K562 (cell line): ENCODE data around the gene MRPS10. TPM values are rescaled to one million over a fixed set of nuclear protein-coding genes. Genes with fewer than 3 reads are reported as not detected.

Source experiments
- ATAC-seq: fragments of 200-7000 bp; cut with Tn5 transposase; 3 replicates; pipeline ENCODE4 v1.9.1; 2020; ENCODE audit warnings: moderate library complexity
- BruUV-seq: library from RNA; stranded (reverse); fragments of 400-500 nt; replicated peaks from 2 replicates; lab custom pipeline; 2021; lab: Mats Ljungman, UMichigan
- CTCF ChIA-PET: fragments of 300-600 bp; formaldehyde crosslinking; extraction: SDS; loops from one replicate; lab custom pipeline; 2021; ENCODE audit warnings: low intra/inter-chr PET ratio; lab: Yijun Ruan, JAX
- POLR2A ChIA-PET: fragments of 300-600, 350-650 bp; sonication (Branson Sonifier 250); formaldehyde crosslinking; extraction: SDS; loops from one replicate; lab custom pipeline; 2021; ENCODE audit warnings: antibody characterized with exemption, inconsistent platforms; lab: Yijun Ruan, JAX
- DNase-seq, 4 experiments: peaks; one replicate each; pipeline versions ENCODE4 v3.0.0 to v3.0.0-alpha.2; 2011 to 2018; ENCODE audit warnings: low spot score in 3 of 4, mixed read lengths in 3 of 4; ENCODE audit errors: extremely low read depth in 1 of 4
- FAIRE-seq: peaks from 2 replicates; lab custom pipeline; 2011; peaks lifted over from hg19 to GRCh38; lab: Jason Lieb, UNC
- H2AFZ ChIP-seq: 2 replicates; pipeline ENCODE4 v1.6.0; 2011; ENCODE audit warnings: low read depth, low read length, control low read depth, inconsistent platforms
- H3K27ac ChIP-seq: fragments of 200-600 bp; 3 replicates; pipeline ENCODE4 v1.8.0; 2011; ENCODE audit warnings: low read depth, mild to moderate bottlenecking, control low read depth, inconsistent platforms, low read length, moderate library complexity, mixed read lengths; ENCODE audit errors: extremely low read depth
- H3K27me3 ChIP-seq, 2 experiments: fragments of 300-600 bp in 1 of 2; 2 replicates in 1 of 2; 3 replicates in 1 of 2; pipeline versions ENCODE4 v1.6.0 to v1.8.0; 2011; ENCODE audit warnings: inconsistent platforms in 2 of 2, low read length in 2 of 2, mild to moderate bottlenecking in 1 of 2, mixed read lengths in 1 of 2, moderate library complexity in 1 of 2; ENCODE audit not compliant: control insufficient read depth in 2 of 2, insufficient read depth in 2 of 2
- H3K36me3 ChIP-seq: fragments of 300-600 bp; 3 replicates; pipeline ENCODE4 v1.8.0; 2011; ENCODE audit warnings: mild to moderate bottlenecking, low read length, inconsistent platforms; ENCODE audit not compliant: control insufficient read depth, insufficient read depth
- H3K4me1 ChIP-seq, 2 experiments: fragments of 200-600 bp in 1 of 2; replicated peaks in 1 of 2; 2 replicates in 1 of 2; 3 replicates in 1 of 2; pipeline versions ENCODE4 v1.5.1 to v1.8.0; 2011; ENCODE audit warnings: inconsistent platforms in 2 of 2, low read length in 2 of 2, mild to moderate bottlenecking in 1 of 2, mixed read lengths in 1 of 2, moderate library complexity in 1 of 2; ENCODE audit not compliant: control insufficient read depth in 2 of 2, insufficient read depth in 2 of 2
- H3K4me2 ChIP-seq: 2 replicates; pipeline ENCODE4 v1.6.1; 2011; ENCODE audit warnings: low read length, control low read depth, inconsistent platforms, mixed read lengths; ENCODE audit not compliant: insufficient read depth
- H3K4me3 ChIP-seq: fragments of 200-600 bp; sonication (generic), shearing (Covaris generic); 2 replicates; pipeline ENCODE4 v1.5.1; 2016; ENCODE audit warnings: control low read depth, inconsistent platforms
- H3K79me2 ChIP-seq: fragments of 200-600 bp; 3 replicates; pipeline ENCODE4 v1.8.0; 2011; ENCODE audit warnings: low read length, inconsistent platforms; ENCODE audit not compliant: control insufficient read depth, insufficient read depth
- H3K9ac ChIP-seq, 2 experiments: 2 replicates each; pipeline versions ENCODE4 v1.6.0 to v1.6.1; 2011; ENCODE audit warnings: low read depth in 2 of 2, low read length in 2 of 2, control low read depth in 1 of 2, inconsistent platforms in 1 of 2, mild to moderate bottlenecking in 1 of 2, mixed read lengths in 1 of 2; ENCODE audit not compliant: insufficient read depth in 1 of 2
- H3K9me1 ChIP-seq: one replicate; pipeline ENCODE4 v1.6.0; 2011; ENCODE audit warnings: inconsistent platforms, mild to moderate bottlenecking, low read length, moderate library complexity; ENCODE audit not compliant: control insufficient read depth, insufficient read depth
- H3K9me3 ChIP-seq: replicated peaks from 2 replicates; pipeline ENCODE4 v1.5.1; 2011; ENCODE audit warnings: low read depth, low read length, inconsistent platforms; ENCODE audit not compliant: control insufficient read depth, insufficient read depth
- H4K20me1 ChIP-seq: replicated peaks from 2 replicates; pipeline ENCODE4 v1.6.1; 2011; ENCODE audit warnings: low read length, inconsistent platforms, mixed read lengths; ENCODE audit not compliant: control insufficient read depth, insufficient read depth
- CEBPG ChIP-seq, 3 experiments: fragments of 200-800 bp in 1 of 3; sonication (Bioruptor generic) in 1 of 3; sonication (generic) in 1 of 3; formaldehyde crosslinking in 1 of 3; IDR thresholded peaks in 2 of 3; conservative IDR thresholded peaks in 1 of 3; 2 replicates each; pipeline versions ENCODE4 v1.6.1 to v1.8.0; 2016 to 2022; ENCODE audit warnings: missing compliant biosample characterization in 2 of 3, missing genetic modification characterization in 2 of 3, mild to moderate bottlenecking in 1 of 3, missing genetic modification reagents in 1 of 3
- HNRNPLL ChIP-seq: fragments of 200-400 bp; formaldehyde crosslinking; IDR thresholded peaks from 2 replicates; pipeline ENCODE4 v1.6.1; 2017; ENCODE audit warnings: low read length, low read depth, mild to moderate bottlenecking; ENCODE audit not compliant: poor library complexity, severe bottlenecking
- LARP7 ChIP-seq: fragments of 450-650 bp; IDR thresholded peaks from 2 replicates; pipeline ENCODE4 v1.6.1; 2016
- MTA3 ChIP-seq: fragments of 450-650 bp; formaldehyde crosslinking; IDR thresholded peaks from 2 replicates; pipeline ENCODE4 v1.6.1; 2017; ENCODE audit warnings: mild to moderate bottlenecking, borderline replicate concordance
- WGBS: fragments of 100-300 bp; shearing (Covaris generic); methylation state at CpG from one replicate; pipeline ENCODE4 v1.1.6; 2016; ENCODE audit warnings: low coverage, mixed read lengths; ENCODE audit not compliant: insufficient coverage; ENCODE audit errors: missing lambda C conversion rate; 5-methylcytosine and 5-hydroxymethylcytosine counted together
- in situ Hi-C: fragments of 300-500 bp; cut with MboI; formaldehyde crosslinking; loops from 4 replicates; pipeline ENCODE4 v1.15.0; 2018; ENCODE audit warnings: inconsistent platforms, mixed read lengths
- intact Hi-C: fragments of 100-400 bp; cut with micrococcal nuclease; formaldehyde crosslinking; loops from 2 replicates; pipeline ENCODE4 v1.14.2; 2022
- polyA plus RNA-seq, 8 experiments: library from polyadenylated mRNA; depleted of rRNA in 4 of 8; stranded (reverse) in 5 of 8; unstranded in 3 of 8; fragments of >200 nt; fragmentation: Nextera tagmentation in 2 of 8; fragmentation: Illumina TruSeq in 1 of 8; extraction: Ambion mirVana in 2 of 8; extraction: Trizol in 1 of 8; gene quantifications; 2 replicates each; pipeline versions ENCODE4 v1.2.1 to v1.2.3, GENCODE V29; 2011 to 2014; ENCODE audit warnings: inconsistent platforms in 1 of 8, missing spikeins in 1 of 8
- total RNA-seq, 7 experiments: library from RNA; depleted of rRNA in 6 of 7; stranded (reverse); fragments of >200 nt in 6 of 7; fragmentation: Illumina TruSeq in 2 of 7; extraction: Trizol in 2 of 7; gene quantifications; 2 replicates each; pipeline versions ENCODE4 v1.2.1 to v1.2.3, GENCODE V29; 2011 to 2021; ENCODE audit warnings: low replicate concordance in 1 of 7
- TF ChIP-seq, protein P1 (sequence below), 2 experiments: fragments of 200-800 bp in 1 of 2; sonication (Bioruptor generic) in 1 of 2; sonication (generic) in 1 of 2; formaldehyde crosslinking in 1 of 2; IDR thresholded peaks in 1 of 2; conservative IDR thresholded peaks in 1 of 2; 2 replicates each; pipeline versions ENCODE4 v1.5.0 to v1.6.1; 2016 to 2020; ENCODE audit warnings: missing compliant biosample characterization in 1 of 2, missing genetic modification characterization in 1 of 2, missing genetic modification reagents in 1 of 2

MRPS10 gene
- total and polyA plus RNA-seq, 9 of the 15 experiments (the other 6 are each of a cell fraction or from before 2014, with no cell fraction given), result 48.6 to 166 (median 93.7) TPM

DNA sequence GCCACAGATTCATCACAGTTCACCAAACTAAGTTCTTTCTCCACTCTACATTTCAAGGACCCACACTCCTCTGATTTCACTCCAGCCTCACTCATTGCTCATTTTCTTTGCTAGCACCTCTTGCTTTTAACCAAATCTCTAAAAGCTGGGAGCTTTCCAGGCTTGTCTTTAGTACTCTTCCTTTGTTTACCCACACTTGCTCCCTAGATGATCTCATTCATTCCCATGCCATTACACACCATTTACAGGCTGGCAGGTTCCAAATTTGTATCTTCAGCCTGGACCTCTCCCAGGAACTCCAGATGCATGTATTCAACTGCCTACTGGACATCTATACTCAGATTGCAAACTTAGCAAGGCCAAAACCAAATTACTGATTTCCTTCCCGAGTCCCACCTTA lies 17.6 kb downstream of the MRPS10 start:
- in situ Hi-C loops, result no loop called here
- DNase-seq, result no peak
- Histone ChIP-seq H3K36me3 (peaks cover 21% of the 10 kb centered on the region; the same call in 2 of the 3 replicates), H3K27ac (peak overlapping the region; percentile 83), H3K9me3 (peaks cover 6% of the 10 kb centered on the region), H3K4me1 (peaks cover 37 to 57% of the 10 kb centered on the region in 2 experiments), H3K4me2 (no peak overlapping the region; the same call in 1 of the 2 replicates), H4K20me1 (no peaks in the 10 kb centered on the region), H3K27me3 (no peaks in the 10 kb centered on the region), H3K9me1 (no peaks in the 10 kb centered on the region), H3K79me2 (no peaks in the 10 kb centered on the region), H3K4me3 (no peak overlapping the region), H2AFZ (no peak overlapping the region), H3K9ac (0 out of 4 replicates have a peak overlapping the region, but pooled peaks of 1 of the 2 experiments have one; percentile 4)
- CTCF ChIA-PET, result no interaction called here
- intact Hi-C loops, result no loop called here
- BruUV-seq, result no TSS peak
- no peak for FAIRE-seq
- 0 out of 2 replicates have a peak, but pooled peaks have one; percentile 8 for TF ChIP-seq CEBPG (CRISPR knock-in tag; IDR thresholded peaks at IDR 0.05)
- no peak for TF ChIP-seq CEBPG (tag; conservative IDR thresholded peaks at IDR 0.05 in 1 of 2, IDR thresholded peaks at IDR 0.05 in 1 of 2)
- TF ChIP-seq HNRNPLL, result no peak
- TF ChIP-seq LARP7, result peak; percentile 4; the same call in 1 of the 2 replicates
- no peak for TF ChIP-seq MTA3
- TF ChIP-seq, protein P1, sequence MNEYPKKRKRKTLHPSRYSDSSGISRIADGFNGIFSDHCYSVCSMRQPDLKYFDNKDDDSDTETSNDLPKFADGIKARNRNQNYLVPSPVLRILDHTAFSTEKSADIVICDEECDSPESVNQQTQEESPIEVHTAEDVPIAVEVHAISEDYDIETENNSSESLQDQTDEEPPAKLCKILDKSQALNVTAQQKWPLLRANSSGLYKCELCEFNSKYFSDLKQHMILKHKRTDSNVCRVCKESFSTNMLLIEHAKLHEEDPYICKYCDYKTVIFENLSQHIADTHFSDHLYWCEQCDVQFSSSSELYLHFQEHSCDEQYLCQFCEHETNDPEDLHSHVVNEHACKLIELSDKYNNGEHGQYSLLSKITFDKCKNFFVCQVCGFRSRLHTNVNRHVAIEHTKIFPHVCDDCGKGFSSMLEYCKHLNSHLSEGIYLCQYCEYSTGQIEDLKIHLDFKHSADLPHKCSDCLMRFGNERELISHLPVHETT (CRISPR knock-in tag; conservative IDR thresholded peaks at IDR 0.05 in 1 of 2, IDR thresholded peaks at IDR 0.05 in 1 of 2), result no peak
- POLR2A ChIA-PET, result interaction anchor here (0.9 to 1.9 kb wide), 3 partner anchors 15 to 107 kb away, joined by 3 to 7 read pairs (median 4); no protein-coding TSS in a partner anchor
- no peak for ATAC-seq
- 27% methylated on average over 1 of the region's 1 CpG for WGBS
